HEK293T (cell line): ENCODE measurements around the gene SLC19A3.
"Not testable (repeated sequence)": the region's sequence is repeated elsewhere in the genome, so short reads cannot be mapped to it uniquely, and the experiment has no call there.

Source experiments
- CTCF ChIA-PET: fragments of 350-600 bp; formaldehyde crosslinking; extraction: SDS; loops from one replicate; lab custom pipeline; 2021; ENCODE audit warnings: antibody characterized with exemption, inconsistent platforms; lab: Yijun Ruan, JAX
- POLR2A ChIA-PET: fragments of 350-600 bp; formaldehyde crosslinking; extraction: SDS; loops from one replicate; lab custom pipeline; 2020; ENCODE audit warnings: antibody characterized with exemption, inconsistent platforms; lab: Yijun Ruan, JAX
- DNase-seq: peaks from one replicate; pipeline ENCODE4 v3.0.0; 2012; ENCODE audit warnings: mixed read lengths; ENCODE audit errors: extremely low spot score
- ARNT ChIP-seq: fragments of 450-650 bp; IDR thresholded peaks from 2 replicates; pipeline ENCODE4 v1.6.1; 2017; ENCODE audit warnings: mild to moderate bottlenecking
- BHLHE40 ChIP-seq: fragments of 450-650 bp; IDR thresholded peaks from 2 replicates; pipeline ENCODE4 v1.6.1; 2016; ENCODE audit warnings: mild to moderate bottlenecking, moderate library complexity, borderline replicate concordance
- CTBP1 ChIP-seq: fragments of 450-650 bp; IDR thresholded peaks from 2 replicates; pipeline ENCODE4 v1.6.1; 2016; ENCODE audit warnings: borderline replicate concordance
- ELF4 ChIP-seq: fragments of 450-650 bp; IDR thresholded peaks from 2 replicates; pipeline ENCODE4 v1.6.1; 2017; ENCODE audit warnings: antibody characterized with exemption
- FOXA1 ChIP-seq: fragments of 450-650 bp; IDR thresholded peaks from 2 replicates; pipeline ENCODE4 v1.6.1; 2016; ENCODE audit warnings: mild to moderate bottlenecking
- FOXK2 ChIP-seq: fragments of 450-650 bp; IDR thresholded peaks from 2 replicates; pipeline ENCODE4 v1.6.1; 2016; ENCODE audit warnings: mild to moderate bottlenecking
- FOXM1 ChIP-seq: fragments of 450-650 bp; IDR thresholded peaks from 2 replicates; pipeline ENCODE4 v1.6.1; 2017; ENCODE audit warnings: mild to moderate bottlenecking, borderline replicate concordance
- HDGF ChIP-seq: fragments of 450-650 bp; IDR thresholded peaks from 2 replicates; pipeline ENCODE4 v1.6.1; 2017; ENCODE audit warnings: antibody characterized with exemption, borderline replicate concordance
- L3MBTL2 ChIP-seq: fragments of 450-650 bp; conservative IDR thresholded peaks from 2 replicates; pipeline ENCODE4 v1.6.1; 2016; ENCODE audit warnings: mild to moderate bottlenecking
- LEF1 ChIP-seq: fragments of 450-650 bp; IDR thresholded peaks from 2 replicates; pipeline ENCODE4 v1.6.1; 2017; ENCODE audit warnings: mild to moderate bottlenecking, borderline replicate concordance
- NFRKB ChIP-seq: fragments of 450-650 bp; IDR thresholded peaks from 2 replicates; pipeline ENCODE4 v1.6.1; 2016; ENCODE audit warnings: mild to moderate bottlenecking, moderate library complexity
- SP1 ChIP-seq: fragments of 450-650 bp; IDR thresholded peaks from 2 replicates; pipeline ENCODE4 v1.6.1; 2017
- SUZ12 ChIP-seq: fragments of 450-650 bp; IDR thresholded peaks from 2 replicates; pipeline ENCODE4 v1.6.1; 2016; ENCODE audit warnings: mild to moderate bottlenecking
- TARDBP ChIP-seq: fragments of 450-650 bp; IDR thresholded peaks from 2 replicates; pipeline ENCODE4 v1.6.1; 2016
- ZNF384 ChIP-seq: fragments of 450-650 bp; IDR thresholded peaks from 2 replicates; pipeline ENCODE4 v1.6.1; 2016
- TF ChIP-seq, protein P1 (sequence below): fragments of 450-650 bp; IDR thresholded peaks from 2 replicates; pipeline ENCODE4 v1.6.1; 2016

The SLC19A3 gene

GRCh38 chr2:227728035-227728434 lies 10.2 kb upstream of the SLC19A3 start, which contains the start of gene SCYGR7:
Gene SCYGR7 (plus strand): TSS chr2:227728335. CDS start chr2:227728335, 0 bp downstream.
- ChIA-PET CTCF (no interaction called here), POLR2A (no interaction called here)
- TF ChIP-seq TARDBP = no peak
- TF ChIP-seq L3MBTL2 = no peak
- no peak for TF ChIP-seq LEF1
- no peak for TF ChIP-seq HDGF
- TF ChIP-seq ARNT = no peak
- no peak for TF ChIP-seq SUZ12
- no peak for TF ChIP-seq NFRKB
- TF ChIP-seq FOXM1 = no peak
- TF ChIP-seq, protein P1, sequence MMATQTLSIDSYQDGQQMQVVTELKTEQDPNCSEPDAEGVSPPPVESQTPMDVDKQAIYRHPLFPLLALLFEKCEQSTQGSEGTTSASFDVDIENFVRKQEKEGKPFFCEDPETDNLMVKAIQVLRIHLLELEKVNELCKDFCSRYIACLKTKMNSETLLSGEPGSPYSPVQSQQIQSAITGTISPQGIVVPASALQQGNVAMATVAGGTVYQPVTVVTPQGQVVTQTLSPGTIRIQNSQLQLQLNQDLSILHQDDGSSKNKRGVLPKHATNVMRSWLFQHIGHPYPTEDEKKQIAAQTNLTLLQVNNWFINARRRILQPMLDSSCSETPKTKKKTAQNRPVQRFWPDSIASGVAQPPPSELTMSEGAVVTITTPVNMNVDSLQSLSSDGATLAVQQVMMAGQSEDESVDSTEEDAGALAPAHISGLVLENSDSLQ = no peak
- no peak for TF ChIP-seq ELF4
- TF ChIP-seq SP1 = no peak
- no peak for TF ChIP-seq FOXK2
- DNase-seq = no peak

DNA sequence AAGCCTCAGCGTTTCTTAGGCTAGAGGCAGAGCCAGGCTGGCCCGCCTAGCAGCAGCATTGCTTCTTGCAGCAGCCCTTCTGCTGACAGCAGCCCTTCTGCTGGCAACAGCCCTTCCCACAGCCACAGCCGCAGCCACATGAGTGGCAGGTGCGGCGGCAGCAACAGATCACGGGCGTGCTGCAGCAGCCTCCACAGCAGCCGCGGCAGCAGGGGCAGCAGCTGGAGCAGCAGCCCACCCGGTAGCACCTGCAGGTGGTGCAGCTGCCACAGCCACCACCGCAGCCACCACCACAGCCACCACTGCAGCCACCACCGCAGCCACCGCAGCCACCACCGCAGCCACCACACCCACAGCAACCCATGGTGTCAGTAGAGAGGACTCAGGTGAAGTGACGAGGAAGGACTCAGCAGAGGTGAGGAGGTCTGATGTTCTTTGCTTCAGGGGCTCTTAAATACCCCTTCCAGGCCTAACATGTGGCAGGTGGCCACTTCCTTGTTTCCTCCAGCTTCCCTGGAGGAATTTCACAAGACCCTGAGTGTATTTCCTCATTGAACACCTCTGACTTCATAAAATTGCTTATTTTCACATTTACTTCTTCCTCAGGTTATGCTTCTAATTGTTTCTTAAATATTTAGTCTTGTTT lies 6.7 kb upstream of the SLC19A3 start, which contains the start of gene SCYGR6:
Gene SCYGR6, minus strand, starts transcription at position 364 of the 646 bp plus-strand sequence. Its CDS starts 0 bp downstream, at position 364.
- ChIA-PET POLR2A (no interaction called here), CTCF (no interaction called here)
- no peak for DNase-seq
- TF ChIP-seq FOXK2 = no peak
- TF ChIP-seq ZNF384 = no peak
- no peak for TF ChIP-seq CTBP1
- no peak for TF ChIP-seq LEF1
- no peak for TF ChIP-seq FOXM1
- TF ChIP-seq HDGF = no peak
- TF ChIP-seq FOXA1 = no peak
- no peak for TF ChIP-seq BHLHE40
- TF ChIP-seq, protein P1 = no peak
- TF ChIP-seq L3MBTL2 = no peak
- TF ChIP-seq ARNT = no peak
- no peak for TF ChIP-seq ELF4
- no peak for TF ChIP-seq SP1
- no peak for TF ChIP-seq TARDBP
- no peak for TF ChIP-seq NFRKB

- CTCF ChIA-PET, POLR2A ChIA-PET, DNase-seq: not testable (repeated sequence)
Observed at GRCh38 chr2:227722821-227723220, 5.0 kb upstream of the SLC19A3 start.

DNA sequence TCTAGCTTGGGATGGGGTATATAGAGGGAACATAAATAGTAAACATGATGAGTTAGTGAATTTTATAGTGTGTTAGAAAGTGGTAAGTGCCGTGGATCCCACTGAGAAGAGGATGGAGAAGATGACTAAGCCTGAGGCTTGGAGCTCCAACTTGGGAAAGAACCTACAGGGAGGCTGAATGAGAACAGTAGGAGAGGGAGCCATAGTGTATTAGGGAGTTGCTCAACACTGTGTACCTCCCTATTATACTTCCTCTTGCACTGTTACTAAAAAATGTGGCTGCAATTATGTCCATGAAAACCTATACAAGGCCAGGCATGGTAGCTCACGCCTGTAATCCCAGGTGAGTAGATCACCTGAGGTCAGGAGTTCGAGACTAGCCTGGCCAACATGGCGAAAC lies 2.9 kb upstream of the SLC19A3 start:
- no peak for DNase-seq
- ChIA-PET POLR2A (no interaction called here), CTCF (no interaction called here)
- TF ChIP-seq NFRKB = no peak
- no peak for TF ChIP-seq LEF1
- no peak for TF ChIP-seq FOXM1
- TF ChIP-seq, protein P1 = no peak
- no peak for TF ChIP-seq FOXK2
- TF ChIP-seq ARNT = no peak
- TF ChIP-seq L3MBTL2 = no peak
- no peak for TF ChIP-seq HDGF
- TF ChIP-seq TARDBP = no peak
- TF ChIP-seq FOXA1 = no peak
- no peak for TF ChIP-seq SUZ12
- TF ChIP-seq SP1 = no peak
- no peak for TF ChIP-seq BHLHE40
- TF ChIP-seq CTBP1 = no peak
- no peak for TF ChIP-seq ELF4
- no peak for TF ChIP-seq ZNF384

- ChIA-PET POLR2A (no interaction called here), CTCF (interaction anchor here (0.6 kb wide), 1 partner anchor 62 kb away, joined by 3 read pairs; no protein-coding TSS in a partner anchor)
- TF ChIP-seq FOXM1 = no peak
- no peak for TF ChIP-seq SP1
- TF ChIP-seq ELF4 = no peak
- no peak for TF ChIP-seq HDGF
- no peak for TF ChIP-seq FOXA1
- no peak for TF ChIP-seq CTBP1
- no peak for TF ChIP-seq NFRKB
- no peak for TF ChIP-seq ARNT
- no peak for TF ChIP-seq BHLHE40
- no peak for TF ChIP-seq ZNF384
- TF ChIP-seq SUZ12 = no peak
- no peak for TF ChIP-seq FOXK2
- no peak for TF ChIP-seq LEF1
- DNase-seq = no peak
Observed at GRCh38 chr2:227719641-227720040, 1.8 kb upstream of the SLC19A3 start.

- POLR2A ChIA-PET = no interaction called here
- no peak for TF ChIP-seq NFRKB
- no peak for TF ChIP-seq SP1
- no peak for TF ChIP-seq HDGF
Observed at GRCh38 chr2:227716501-227716900, 1.3 kb downstream of the SLC19A3 start.

More at GRCh38 chr2:227716501-227716900, 1.3 kb downstream of the SLC19A3 start:
- no peak for DNase-seq
- CTCF ChIA-PET = interaction anchor here (0.7 kb wide), 1 partner anchor 23 kb away, joined by 4 read pairs; no protein-coding TSS in a partner anchor
